ENCODE results near the gene HECW1. TPM values are rescaled to one million over a fixed set of nuclear protein-coding genes. Genes with fewer than 3 reads are reported as not detected.

The HECW1 gene
- total RNA-seq, 2 experiments from 2014 or later = not detected

- CTCF ChIA-PET = no interaction called here
- DNase-seq = peak; percentile 15
- Mint-ChIP-seq H3K27me3 (peaks cover 59% of the 10 kb centered on the region), H3K4me3 (no peak overlapping the region), H3K4me1 (peaks cover 8% of the 10 kb centered on the region), H3K27ac (no peak overlapping the region), H3K9me3 (ENCODE audit: low read depth) (no peaks in the 10 kb centered on the region), H3K36me3 (ENCODE audit: low read depth) (no peaks in the 10 kb centered on the region)
- POLR2A ChIA-PET = no interaction called here
- ATAC-seq = peak; percentile 26
- intact Hi-C loops (cut with DNase I, micrococcal nuclease) = no loop called here
Measured at GRCh38 chr7:43112941-43113621, 634 bp downstream of the HECW1 start.

DNA sequence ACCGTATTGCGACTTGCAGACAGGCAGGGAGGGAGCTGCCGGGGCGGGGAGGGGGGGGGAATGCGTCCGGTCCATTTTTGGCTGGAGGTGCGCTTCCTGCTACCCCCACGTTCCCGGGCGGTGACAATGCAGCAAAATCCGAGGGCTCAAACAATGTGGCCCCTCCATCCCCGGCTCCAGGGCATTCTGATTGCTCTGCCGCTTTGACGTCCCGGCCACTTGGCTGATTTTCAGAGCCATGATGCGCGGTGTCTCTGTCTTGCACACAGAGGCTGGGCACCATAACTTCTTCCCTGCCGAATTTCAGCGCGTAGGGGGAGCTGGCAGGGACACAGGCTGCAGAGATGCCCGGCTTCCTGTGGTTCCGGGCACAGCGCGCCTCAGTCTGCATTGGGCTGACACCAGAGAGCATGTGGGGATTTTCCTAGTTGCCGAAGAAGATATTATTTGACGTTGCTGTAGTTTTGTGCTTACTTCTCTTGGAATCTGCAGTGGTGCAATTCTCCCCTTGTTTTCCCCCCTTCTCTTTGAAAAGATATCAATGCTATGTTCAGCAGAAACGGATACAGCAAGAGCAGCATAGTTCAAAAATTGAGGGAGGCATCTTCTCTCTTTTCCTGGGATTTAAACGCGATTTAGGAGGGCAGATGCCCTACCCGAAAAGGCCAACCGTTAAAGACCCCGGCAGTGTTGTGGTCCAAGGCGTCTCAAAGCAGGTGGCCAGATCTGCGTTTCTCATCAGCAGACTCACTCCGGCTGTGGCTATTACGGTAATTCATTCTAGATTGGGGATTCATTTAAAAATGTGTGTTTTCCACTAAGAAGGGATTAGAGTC is 1.4 kb downstream of the HECW1 start:
- Mint-ChIP-seq H3K4me3 (no peak overlapping the region), H3K36me3 (ENCODE audit: low read depth) (no peaks in the 10 kb centered on the region), H3K4me1 (peaks cover 8% of the 10 kb centered on the region), H3K27ac (no peak overlapping the region), H3K27me3 (peaks cover 55% of the 10 kb centered on the region), H3K9me3 (ENCODE audit: low read depth) (no peaks in the 10 kb centered on the region)
- ChIA-PET POLR2A (no interaction called here), CTCF (interaction anchor here (0.7 to 1.3 kb wide), 2 partner anchors 13 to 183 kb away, joined by 3 read pairs; no protein-coding TSS in a partner anchor)
- DNase-seq (peak; percentile 15), ATAC-seq (no peak)
- intact Hi-C loops (cut with DNase I, micrococcal nuclease) = no loop called here

- DNase-seq (no peak), ATAC-seq (no peak)
- Mint-ChIP-seq H3K4me1 (peaks cover 8% of the 10 kb centered on the region), H3K36me3 (ENCODE audit: low read depth) (no peaks in the 10 kb centered on the region), H3K27ac (no peak overlapping the region), H3K27me3 (peaks cover 54% of the 10 kb centered on the region), H3K9me3 (ENCODE audit: low read depth) (no peaks in the 10 kb centered on the region), H3K4me3 (no peak overlapping the region)
- ChIA-PET CTCF (interaction anchor here (1.3 kb wide), 1 partner anchor 12 kb away, joined by 3 read pairs; no protein-coding TSS in a partner anchor), POLR2A (no interaction called here)
- intact Hi-C loops (cut with DNase I, micrococcal nuclease) = no loop called here
Measured at GRCh38 chr7:43114458-43114780, 2.0 kb downstream of the HECW1 start.

DNA sequence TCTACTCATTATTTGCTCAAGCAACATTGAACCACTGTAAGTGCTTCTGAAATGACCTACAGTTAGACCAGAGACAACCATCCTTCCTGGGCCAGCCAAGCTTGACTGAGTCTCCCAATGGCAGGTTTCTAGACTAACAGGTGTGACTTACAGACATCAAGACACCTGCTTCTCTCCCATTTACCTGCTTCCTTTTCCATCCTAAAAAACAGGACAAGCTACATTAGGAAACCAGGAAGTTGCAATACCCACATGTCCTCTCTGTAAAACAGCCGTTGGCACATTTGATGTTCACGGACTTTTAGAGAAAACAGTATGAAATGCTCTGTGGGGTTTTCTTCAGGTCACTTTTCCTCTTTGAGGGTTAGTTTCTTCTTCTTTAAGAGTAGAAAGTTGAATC is 4.0 kb downstream of the HECW1 start:
- Mint-ChIP-seq H3K36me3 (ENCODE audit: low read depth) (no peaks in the 10 kb centered on the region), H3K4me1 (peaks cover 8% of the 10 kb centered on the region), H3K27me3 (peaks cover 44% of the 10 kb centered on the region), H3K4me3 (no peak overlapping the region), H3K9me3 (ENCODE audit: low read depth) (no peaks in the 10 kb centered on the region), H3K27ac (no peak overlapping the region)
- ATAC-seq = no peak
- DNase-seq = no peak
- intact Hi-C loops (cut with DNase I, micrococcal nuclease) = no loop called here
- POLR2A ChIA-PET = no interaction called here
- CTCF ChIA-PET = no interaction called here

DNA sequence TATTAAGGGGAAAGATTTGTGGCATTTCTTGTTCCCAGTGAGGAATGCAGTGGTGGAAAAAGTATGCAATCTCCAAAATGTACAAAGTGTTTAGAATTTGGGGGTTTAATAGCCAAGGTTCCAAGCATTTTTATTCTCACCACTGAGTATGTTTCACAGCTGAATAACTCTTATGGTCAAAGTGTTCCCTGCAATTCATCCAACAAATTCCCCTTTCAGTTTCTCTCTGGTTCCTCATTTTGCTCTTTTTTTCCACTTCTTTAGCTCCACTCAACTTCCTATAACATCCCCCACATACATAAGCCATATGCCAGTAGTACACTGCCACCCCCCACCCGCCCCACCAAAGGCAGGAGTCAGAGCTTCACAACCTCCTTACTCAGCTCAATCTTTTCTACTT is 4.6 kb downstream of the HECW1 start:
- Mint-ChIP-seq H3K27ac (no peak overlapping the region), H3K4me1 (peaks cover 7% of the 10 kb centered on the region), H3K27me3 (peaks cover 38% of the 10 kb centered on the region), H3K36me3 (ENCODE audit: low read depth) (no peaks in the 10 kb centered on the region), H3K9me3 (ENCODE audit: low read depth) (no peaks in the 10 kb centered on the region), H3K4me3 (no peak overlapping the region)
- no peak for ATAC-seq
- intact Hi-C loops (cut with DNase I, micrococcal nuclease) = no loop called here
- no peak for DNase-seq
- POLR2A ChIA-PET = no interaction called here
- CTCF ChIA-PET = no interaction called here

- intact Hi-C loops (cut with DNase I, micrococcal nuclease) = no loop called here
- Mint-ChIP-seq H3K36me3 (ENCODE audit: low read depth) (no peaks in the 10 kb centered on the region), H3K9me3 (ENCODE audit: low read depth) (no peaks in the 10 kb centered on the region), H3K27me3 (peaks cover 34% of the 10 kb centered on the region), H3K4me3 (no peak overlapping the region), H3K4me1 (peaks cover 6% of the 10 kb centered on the region), H3K27ac (no peak overlapping the region)
- no peak for ATAC-seq
- no peak for DNase-seq
- CTCF ChIA-PET = no interaction called here
- POLR2A ChIA-PET = no interaction called here
Measured at GRCh38 chr7:43117861-43118260, 5.4 kb downstream of the HECW1 start.

- Mint-ChIP-seq H3K9me3 (ENCODE audit: low read depth) (no peaks in the 10 kb centered on the region), H3K27me3 (peaks cover 34% of the 10 kb centered on the region), H3K36me3 (ENCODE audit: low read depth) (no peaks in the 10 kb centered on the region), H3K27ac (no peak overlapping the region), H3K4me1 (peaks cover 6% of the 10 kb centered on the region), H3K4me3 (no peak overlapping the region)
- intact Hi-C loops (cut with DNase I, micrococcal nuclease) = no loop called here
- ChIA-PET CTCF (interaction anchor here (1.2 kb wide), 1 partner anchor 9 kb away, joined by 3 read pairs; no protein-coding TSS in a partner anchor), POLR2A (no interaction called here)
- DNase-seq (no peak), ATAC-seq (no peak)
Measured at GRCh38 chr7:43118313-43118712, 5.9 kb downstream of the HECW1 start.

DNA sequence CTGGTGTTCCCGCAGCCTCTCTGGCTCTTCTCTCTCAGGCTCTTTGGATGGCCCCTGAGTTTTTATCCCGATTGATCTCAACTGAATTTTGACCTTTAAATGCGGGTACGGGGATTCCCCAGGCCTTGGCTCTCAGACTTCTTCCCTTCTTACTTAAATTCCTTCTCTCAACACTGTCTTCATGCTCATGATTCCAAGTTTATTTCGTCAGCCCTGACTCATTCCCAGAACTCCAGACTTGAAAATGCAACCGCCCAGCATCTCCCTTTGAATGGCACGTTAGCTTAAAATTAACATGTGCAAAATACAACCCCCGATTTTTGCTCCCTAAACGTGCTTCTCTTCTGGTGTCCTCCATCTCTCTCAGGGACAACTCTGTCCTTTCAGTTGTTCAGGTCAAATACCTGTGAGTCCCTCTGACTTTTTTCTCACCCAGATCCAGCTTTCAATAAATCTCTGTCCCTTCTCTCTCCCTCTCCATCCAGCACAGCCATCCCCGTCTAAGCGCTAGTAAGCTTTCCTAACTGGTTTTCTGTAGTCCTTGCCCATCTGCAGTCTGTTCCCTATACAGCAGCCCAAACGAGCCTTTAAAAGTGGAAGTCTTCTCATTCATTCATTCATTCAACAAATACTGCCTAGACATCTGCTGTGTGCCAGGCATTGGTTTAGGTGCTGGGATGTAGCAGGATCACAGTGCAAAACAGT is 7.1 kb downstream of the HECW1 start:
- CTCF ChIA-PET = interaction anchor here (0.6 to 1.2 kb wide), 2 partner anchors 10 to 131 kb away, joined by 3 read pairs; no protein-coding TSS in a partner anchor
- ATAC-seq (no peak), DNase-seq (no peak)
- Mint-ChIP-seq H3K27me3 (peaks cover 30% of the 10 kb centered on the region), H3K36me3 (ENCODE audit: low read depth) (no peaks in the 10 kb centered on the region), H3K9me3 (ENCODE audit: low read depth) (no peaks in the 10 kb centered on the region), H3K4me1 (no peaks in the 10 kb centered on the region), H3K27ac (no peak overlapping the region), H3K4me3 (no peak overlapping the region)
- POLR2A ChIA-PET = no interaction called here
- intact Hi-C loops (cut with DNase I, micrococcal nuclease) = no loop called here

DNA sequence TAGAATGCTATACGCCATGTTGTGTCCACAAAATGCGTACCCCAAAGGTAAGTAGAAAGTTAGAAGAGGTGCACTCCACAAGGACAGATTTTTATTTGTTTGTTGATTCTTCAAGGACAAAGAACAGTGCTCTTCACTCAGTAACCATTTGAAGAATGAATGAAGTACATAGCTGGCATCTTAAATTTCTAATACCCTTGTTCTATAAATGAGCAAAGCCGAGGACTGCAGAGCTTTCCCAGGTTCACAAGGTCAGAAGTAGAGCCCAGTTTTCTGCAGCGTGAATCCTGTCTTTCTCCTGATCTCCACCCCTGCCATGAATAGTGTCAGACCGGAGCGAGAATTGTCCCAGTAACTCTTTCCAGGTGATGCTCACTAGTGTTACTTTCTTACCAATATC is 9.5 kb downstream of the HECW1 start:
- H3K27me3 Mint-ChIP-seq = peaks cover 19% of the 10 kb centered on the region
- CTCF ChIA-PET = interaction anchor here (1.5 kb wide), 1 partner anchor 12 kb away, joined by 4 read pairs; no protein-coding TSS in a partner anchor
- POLR2A ChIA-PET = no interaction called here
- H3K27ac Mint-ChIP-seq = no peak overlapping the region
- no peak overlapping the region for H3K4me3 Mint-ChIP-seq
- DNase-seq (no peak), ATAC-seq (no peak)
- intact Hi-C loops (cut with DNase I, micrococcal nuclease) = no loop called here
- no peaks in the 10 kb centered on the region for H3K36me3 Mint-ChIP-seq (ENCODE audit: low read depth)
- H3K9me3 Mint-ChIP-seq (ENCODE audit: low read depth) = no peaks in the 10 kb centered on the region
- H3K4me1 Mint-ChIP-seq = no peaks in the 10 kb centered on the region

DNA sequence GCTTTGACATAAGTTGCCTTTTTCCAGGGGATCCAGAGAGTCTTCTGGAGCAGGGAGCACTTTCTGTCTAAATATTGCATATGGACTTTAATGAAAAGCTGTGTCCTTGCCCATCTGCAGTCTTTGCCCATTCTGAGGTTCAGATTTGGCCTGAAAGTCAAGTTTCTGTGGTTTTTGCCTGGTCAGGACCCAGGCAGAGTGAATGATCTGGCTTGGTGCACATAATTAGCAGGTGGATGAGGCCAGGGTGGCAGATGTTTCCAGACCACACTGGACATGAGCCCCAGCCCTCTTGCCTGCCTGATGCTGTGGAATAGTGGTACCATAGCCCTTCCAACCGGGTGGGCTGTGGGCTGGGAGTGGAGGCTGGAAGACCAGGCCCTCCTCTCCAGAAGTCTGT is 11.0 kb downstream of the HECW1 start:
- ATAC-seq (no peak), DNase-seq (no peak)
- intact Hi-C loops (cut with DNase I, micrococcal nuclease) = no loop called here
- no peak overlapping the region for H3K27ac Mint-ChIP-seq
- no peaks in the 10 kb centered on the region for H3K9me3 Mint-ChIP-seq (ENCODE audit: low read depth)
- H3K4me3 Mint-ChIP-seq = no peak overlapping the region
- no peaks in the 10 kb centered on the region for H3K4me1 Mint-ChIP-seq
- peaks cover 12% of the 10 kb centered on the region for H3K27me3 Mint-ChIP-seq
- CTCF ChIA-PET = interaction anchor here (0.8 kb wide), 1 partner anchor 11 kb away, joined by 4 read pairs; no protein-coding TSS in a partner anchor
- POLR2A ChIA-PET = no interaction called here
- H3K36me3 Mint-ChIP-seq (ENCODE audit: low read depth) = no peaks in the 10 kb centered on the region

- DNase-seq = no peak
- Mint-ChIP-seq H3K27ac (no peak overlapping the region), H3K4me1 (no peaks in the 10 kb centered on the region), H3K36me3 (ENCODE audit: low read depth) (no peaks in the 10 kb centered on the region), H3K4me3 (no peak overlapping the region), H3K9me3 (ENCODE audit: low read depth) (no peaks in the 10 kb centered on the region), H3K27me3 (peaks cover 12% of the 10 kb centered on the region)
- ChIA-PET CTCF (interaction anchor here (0.6 to 0.8 kb wide), 2 partner anchors 10 to 104 kb away, joined by 3 to 4 read pairs; no protein-coding TSS in a partner anchor), POLR2A (no interaction called here)
- no peak for ATAC-seq
- intact Hi-C loops (cut with DNase I, micrococcal nuclease) = no loop called here
Measured at GRCh38 chr7:43124388-43124787, 11.9 kb downstream of the HECW1 start.
